DMS53 treated with DMSO at 0.1 percent for 48 hours (cell line): ENCODE data around the gene ACOX1.

ENCODE experiments used
- DNase-seq: peaks from one replicate; lab custom pipeline; 2025; ENCODE audit not compliant: unreplicated experiment; lab: John Stamatoyannopoulos, UW

The ACOX1 gene

GRCh38 chr17:75937652-75938051 lies 41.3 kb downstream of the ACOX1 start:
- no peak for DNase-seq

- DNase-seq: no peak
These were observed 45.2 kb downstream of the ACOX1 start for GRCh38 chr17:75933808-75934207.

- DNase-seq: no peak
These were observed 46.1 kb downstream of the ACOX1 start for GRCh38 chr17:75932852-75933251.

GRCh38 chr17:75931062-75931461 lies 47.9 kb downstream of the ACOX1 start:
- no peak for DNase-seq

- peak; percentile 10 for DNase-seq
These were observed 51.6 kb downstream of the ACOX1 start for GRCh38 chr17:75927286-75927922.

GRCh38 chr17:75926456-75926855 lies 52.5 kb downstream of the ACOX1 start:
- DNase-seq: no peak

GRCh38 chr17:75925912-75926311 lies 53.1 kb downstream of the ACOX1 start:
- no peak for DNase-seq

GRCh38 chr17:75925103-75925502 lies 53.9 kb downstream of the ACOX1 start:
- DNase-seq: no peak

- DNase-seq: no peak
These were observed 55.7 kb downstream of the ACOX1 start for GRCh38 chr17:75922963-75923874.

- no peak for DNase-seq
These were observed 56.6 kb downstream of the ACOX1 start for GRCh38 chr17:75922173-75922961.

- no peak for DNase-seq
These were observed 57.4 kb downstream of the ACOX1 start for GRCh38 chr17:75921596-75921995.

GRCh38 chr17:75920045-75920560 lies 58.9 kb downstream of the ACOX1 start:
- no peak for DNase-seq

- no peak for DNase-seq
These were observed 59.4 kb downstream of the ACOX1 start for GRCh38 chr17:75919611-75920010.

GRCh38 chr17:75917917-75918445 lies 61.0 kb downstream of the ACOX1 start:
- no peak for DNase-seq

GRCh38 chr17:75917141-75917916 lies 61.6 kb downstream of the ACOX1 start:
- DNase-seq: no peak

- no peak for DNase-seq
These were observed 63.7 kb downstream of the ACOX1 start for GRCh38 chr17:75915268-75915667.

- DNase-seq: peak; percentile 50
These were observed 64.2 kb downstream of the ACOX1 start for GRCh38 chr17:75914643-75915267.

- DNase-seq: no peak
These were observed 65.3 kb downstream of the ACOX1 start for GRCh38 chr17:75913537-75914210.

GRCh38 chr17:75910699-75911098 lies 68.3 kb downstream of the ACOX1 start:
- peak; percentile 68 for DNase-seq
